Lower leg skin (tissue), 3 donors: ENCODE data around the gene SLC26A9.

Experiments used
- POLR2A ChIP-seq, 2 donors: fragments of 450-650 bp; IDR thresholded peaks; one replicate each; pipeline ENCODE4 v1.6.1; 2016 to 2017; ENCODE audit warnings: antibody characterized with exemption in 2 of 2, mild to moderate bottlenecking in 1 of 2, moderate library complexity in 1 of 2
- TF ChIP-seq, protein P1 (sequence below), 3 donors: fragments of 450-650 bp; IDR thresholded peaks; one replicate each; pipeline ENCODE4 v1.5.1; 2016; ENCODE audit warnings: antibody characterized with exemption in 3 of 3, mild to moderate bottlenecking in 3 of 3, moderate library complexity in 2 of 3

DNA sequence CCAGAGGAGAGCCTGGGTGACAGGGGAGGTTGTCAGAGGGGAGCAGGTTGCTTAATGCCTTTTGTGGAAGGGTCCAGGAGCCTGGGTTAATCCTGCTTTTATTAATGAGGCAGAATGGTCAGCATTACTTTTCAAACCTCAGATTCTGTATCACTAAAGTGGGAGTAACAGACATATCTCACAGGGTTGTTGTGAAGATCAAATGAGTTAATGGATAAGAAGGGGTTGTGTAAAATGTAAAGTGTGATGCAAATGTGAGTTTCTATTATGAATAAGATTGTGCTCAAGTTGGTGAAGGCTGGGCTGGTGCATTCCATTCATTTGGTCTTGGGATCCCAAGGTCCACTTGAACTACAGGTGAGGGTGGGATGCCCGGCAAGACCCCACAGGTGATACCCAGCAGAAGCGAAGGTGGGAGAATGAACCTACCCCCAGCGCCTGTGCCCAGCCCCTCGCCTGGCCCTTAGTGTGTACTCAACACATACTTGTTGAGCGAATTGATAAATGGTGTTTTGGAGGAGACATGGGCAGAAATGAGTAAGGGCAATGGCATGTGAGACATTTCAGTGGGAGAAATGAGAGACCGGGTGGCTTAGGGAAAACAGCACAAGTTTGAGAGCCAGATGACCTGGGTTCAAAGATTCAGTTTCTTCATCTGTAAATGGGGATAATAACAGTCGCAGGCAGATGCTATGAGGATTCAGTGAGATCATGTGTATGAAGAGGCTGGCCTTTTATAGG is 6.2 kb downstream of the SLC26A9 start:
- TF ChIP-seq, protein P1, sequence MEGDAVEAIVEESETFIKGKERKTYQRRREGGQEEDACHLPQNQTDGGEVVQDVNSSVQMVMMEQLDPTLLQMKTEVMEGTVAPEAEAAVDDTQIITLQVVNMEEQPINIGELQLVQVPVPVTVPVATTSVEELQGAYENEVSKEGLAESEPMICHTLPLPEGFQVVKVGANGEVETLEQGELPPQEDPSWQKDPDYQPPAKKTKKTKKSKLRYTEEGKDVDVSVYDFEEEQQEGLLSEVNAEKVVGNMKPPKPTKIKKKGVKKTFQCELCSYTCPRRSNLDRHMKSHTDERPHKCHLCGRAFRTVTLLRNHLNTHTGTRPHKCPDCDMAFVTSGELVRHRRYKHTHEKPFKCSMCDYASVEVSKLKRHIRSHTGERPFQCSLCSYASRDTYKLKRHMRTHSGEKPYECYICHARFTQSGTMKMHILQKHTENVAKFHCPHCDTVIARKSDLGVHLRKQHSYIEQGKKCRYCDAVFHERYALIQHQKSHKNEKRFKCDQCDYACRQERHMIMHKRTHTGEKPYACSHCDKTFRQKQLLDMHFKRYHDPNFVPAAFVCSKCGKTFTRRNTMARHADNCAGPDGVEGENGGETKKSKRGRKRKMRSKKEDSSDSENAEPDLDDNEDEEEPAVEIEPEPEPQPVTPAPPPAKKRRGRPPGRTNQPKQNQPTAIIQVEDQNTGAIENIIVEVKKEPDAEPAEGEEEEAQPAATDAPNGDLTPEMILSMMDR (IDR thresholded peaks at IDR 0.05) = no peak
- no peak for TF ChIP-seq POLR2A (IDR thresholded peaks at IDR 0.05)
